ENCODE data around the gene OGFR.

OGFR gene

DNA sequence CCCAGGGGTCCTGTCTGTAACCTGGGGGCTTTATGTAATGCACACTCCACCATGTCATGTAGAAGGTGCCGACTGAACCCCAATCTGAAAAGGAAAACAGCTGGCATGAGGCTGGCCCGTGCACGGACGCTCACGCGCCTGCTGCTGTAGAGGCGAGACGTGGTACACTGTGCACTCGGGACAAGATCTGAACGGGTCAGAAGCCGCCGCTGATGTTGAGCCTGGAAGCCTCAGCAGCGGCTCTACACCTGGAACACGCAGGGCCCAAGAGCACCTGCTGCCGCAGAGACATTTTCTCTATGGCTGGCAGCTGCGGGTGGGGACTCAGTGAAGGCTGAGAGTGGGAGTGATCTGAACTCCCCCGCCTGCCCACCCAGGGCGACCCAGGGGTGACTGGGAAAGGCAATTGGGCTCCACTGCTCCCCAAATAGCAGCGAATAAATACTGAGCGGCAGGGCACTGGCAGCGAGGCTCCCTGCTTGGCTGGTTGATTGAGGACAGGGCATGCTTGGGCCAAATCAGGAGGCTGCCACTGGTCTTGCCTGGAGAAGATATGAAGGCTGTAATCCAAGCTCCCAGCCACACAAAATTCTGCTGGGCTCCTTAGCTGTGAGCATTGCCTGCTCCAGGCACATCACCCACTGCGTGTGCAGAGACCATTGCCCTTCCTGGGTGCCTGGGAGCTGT, 2.5 kb upstream of the OGFR start:
- no peak for DNase-seq

DNA sequence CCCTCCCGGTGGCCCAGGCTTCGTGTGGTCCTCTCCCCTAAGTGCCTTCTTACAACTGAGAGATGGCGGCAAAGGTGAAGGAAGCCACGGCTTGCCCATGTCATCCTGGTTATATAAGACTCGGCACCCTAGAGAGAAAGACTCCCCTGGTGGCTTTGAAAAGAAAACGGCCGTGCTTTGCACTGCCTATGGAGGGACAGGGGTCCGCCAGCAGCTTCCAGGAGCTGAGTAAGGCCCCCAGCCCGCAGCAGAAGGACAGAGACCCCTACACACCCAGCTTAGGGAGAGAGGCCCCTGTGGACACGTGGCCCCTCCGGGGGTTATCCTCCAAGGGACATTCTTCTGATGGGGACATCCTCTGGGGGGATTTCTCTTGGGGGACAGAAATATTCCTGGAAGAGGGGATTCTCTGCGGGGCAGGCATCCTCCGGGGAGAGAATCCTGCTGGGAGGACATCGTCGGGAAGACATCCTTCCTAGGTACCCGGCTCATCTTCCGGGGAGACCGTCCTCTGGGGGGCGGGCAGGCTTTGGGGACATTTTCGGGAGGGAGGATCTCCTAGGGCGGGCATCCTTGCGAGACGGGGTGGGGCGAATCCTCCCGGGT, 511 bp upstream of the OGFR start:
- DNase-seq: no peak

DNA sequence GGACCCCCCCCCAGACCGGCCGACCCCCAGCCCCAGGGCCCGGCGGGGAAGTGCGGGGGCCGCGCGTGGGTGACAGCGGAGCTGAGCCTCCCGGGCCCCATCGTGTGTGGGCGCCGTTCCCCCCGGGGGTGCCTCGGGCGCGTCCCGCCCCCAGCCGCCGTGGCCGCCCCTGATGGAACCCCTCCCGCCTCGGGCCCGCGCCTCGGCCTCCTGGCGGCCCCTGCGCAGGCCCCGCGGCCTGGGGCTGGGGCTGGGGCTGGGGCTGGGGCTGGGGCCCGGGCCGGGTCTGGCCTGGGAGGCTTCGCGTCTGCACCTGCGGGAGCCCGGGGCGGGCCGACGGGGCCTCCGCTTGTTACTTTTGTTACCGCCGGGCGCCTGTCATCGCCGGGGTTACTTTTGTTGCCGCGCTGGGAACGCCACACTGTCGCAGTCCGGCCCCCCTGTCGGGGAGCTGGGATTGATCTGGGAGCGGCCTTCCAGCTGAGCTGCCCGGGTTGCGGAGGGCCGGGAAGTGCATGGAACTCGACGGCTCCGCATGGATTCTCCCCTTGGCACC, 598 bp downstream of the OGFR start:
- no peak for DNase-seq

DNA sequence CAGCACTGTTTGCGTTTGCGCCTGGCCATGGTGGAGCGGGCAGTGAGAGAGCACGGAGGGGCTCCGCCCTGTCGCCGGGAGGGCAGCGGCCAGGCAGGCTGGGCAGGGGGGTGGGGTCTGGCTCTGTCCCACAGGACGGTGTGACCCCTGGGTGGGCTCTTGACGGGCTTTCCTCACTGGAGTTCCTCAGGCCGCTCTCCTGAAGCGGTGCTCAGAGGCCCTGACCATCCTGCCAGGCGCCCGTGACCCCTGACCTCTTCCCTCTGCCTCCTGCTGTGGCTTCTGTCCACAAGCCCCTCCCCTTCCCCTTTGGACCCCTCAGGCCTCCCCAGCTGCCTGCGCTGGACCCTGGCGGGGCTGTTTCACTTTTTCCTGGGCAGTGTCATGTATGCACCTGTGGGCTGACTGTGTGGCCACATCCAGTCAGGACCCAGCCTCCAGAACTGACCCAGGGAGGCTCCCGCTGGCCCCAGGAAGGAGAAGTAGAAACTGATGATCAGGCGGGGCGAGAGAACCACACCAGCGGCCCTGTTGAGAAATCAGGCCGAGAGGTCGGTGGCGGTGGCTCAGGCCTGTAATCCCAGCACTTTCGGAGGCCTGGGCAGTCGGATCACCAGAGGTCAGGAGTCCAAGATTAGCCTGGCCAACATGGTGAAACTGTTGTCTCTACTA, 1.2 kb downstream of the OGFR start:
- DNase-seq: peak; percentile 41

DNA sequence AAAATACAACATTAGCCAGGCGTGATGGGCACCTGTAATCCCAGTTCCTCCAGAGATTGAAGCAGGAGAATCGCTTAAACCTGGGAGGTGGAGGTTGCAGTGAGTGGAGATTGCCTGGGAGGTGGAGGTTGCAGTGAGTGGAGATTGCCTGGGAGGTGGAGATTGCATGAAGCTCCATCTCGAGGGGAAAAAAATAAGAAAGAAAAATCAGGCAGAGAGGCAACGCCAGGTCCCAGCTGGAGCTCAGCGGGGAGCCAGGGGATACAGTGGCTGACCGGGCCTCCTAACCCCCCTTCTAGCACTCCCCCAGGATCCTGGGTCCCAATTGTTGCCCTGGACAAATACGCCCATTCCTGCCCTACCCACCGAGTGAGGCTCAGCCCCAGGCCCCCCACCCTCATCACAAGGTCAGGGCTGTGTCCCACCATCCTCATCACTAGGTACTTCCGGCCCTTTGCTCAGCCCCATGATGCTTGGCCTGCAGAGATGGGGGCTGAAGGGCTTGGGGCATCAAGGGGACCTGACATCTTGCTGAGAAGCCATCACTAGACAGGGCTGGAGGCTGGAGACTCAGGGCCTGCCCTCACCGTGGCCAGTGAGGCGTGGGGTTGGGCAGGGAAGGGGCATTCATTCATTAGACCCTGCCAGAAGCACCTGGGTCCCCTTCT, 1.9 kb downstream of the OGFR start:
- no peak for DNase-seq

GRCh38 chr20:62807444-62808210, 3.0 kb downstream of the OGFR start:
- DNase-seq: no peak

DNA sequence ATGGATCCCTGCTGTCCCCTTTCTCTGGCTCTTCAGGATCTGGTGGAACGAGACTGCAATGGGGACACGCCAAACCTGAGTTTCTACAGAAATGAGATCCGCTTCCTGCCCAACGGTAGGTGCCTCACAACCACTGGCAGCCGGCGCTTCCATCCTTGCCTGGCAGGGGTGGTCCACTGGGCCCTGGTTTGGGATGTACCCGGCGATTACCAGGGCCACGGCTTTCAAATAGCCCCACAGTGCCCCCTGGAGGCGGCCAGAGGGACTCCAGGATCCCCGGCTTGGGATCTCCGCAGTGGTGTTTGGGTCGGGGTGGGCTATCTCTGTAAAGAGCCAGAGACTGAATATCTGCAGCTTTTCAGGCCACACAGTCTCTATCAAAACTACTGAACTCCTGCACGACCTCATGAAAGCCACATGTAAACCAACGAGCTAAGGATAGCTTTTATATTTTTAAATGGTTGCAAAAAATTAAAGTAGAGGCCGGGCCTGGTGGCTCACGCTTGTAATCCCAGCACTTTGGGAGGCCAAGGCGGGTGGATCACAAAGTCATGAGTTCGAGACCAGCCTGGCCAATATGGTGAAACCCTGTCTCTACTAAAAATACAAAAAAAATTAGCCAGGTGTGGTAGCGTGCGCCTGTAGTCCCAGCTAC, 3.7 kb downstream of the OGFR start:
- peak; percentile 40 for DNase-seq

- DNase-seq: no peak
Measured at GRCh38 chr20:62809530-62810428, 5.1 kb downstream of the OGFR start.

GRCh38 chr20:62811320-62811719, 6.7 kb downstream of the OGFR start:
- no peak for DNase-seq

GRCh38 chr20:62811720-62812119, 7.1 kb downstream of the OGFR start:
- DNase-seq: no peak

DNA sequence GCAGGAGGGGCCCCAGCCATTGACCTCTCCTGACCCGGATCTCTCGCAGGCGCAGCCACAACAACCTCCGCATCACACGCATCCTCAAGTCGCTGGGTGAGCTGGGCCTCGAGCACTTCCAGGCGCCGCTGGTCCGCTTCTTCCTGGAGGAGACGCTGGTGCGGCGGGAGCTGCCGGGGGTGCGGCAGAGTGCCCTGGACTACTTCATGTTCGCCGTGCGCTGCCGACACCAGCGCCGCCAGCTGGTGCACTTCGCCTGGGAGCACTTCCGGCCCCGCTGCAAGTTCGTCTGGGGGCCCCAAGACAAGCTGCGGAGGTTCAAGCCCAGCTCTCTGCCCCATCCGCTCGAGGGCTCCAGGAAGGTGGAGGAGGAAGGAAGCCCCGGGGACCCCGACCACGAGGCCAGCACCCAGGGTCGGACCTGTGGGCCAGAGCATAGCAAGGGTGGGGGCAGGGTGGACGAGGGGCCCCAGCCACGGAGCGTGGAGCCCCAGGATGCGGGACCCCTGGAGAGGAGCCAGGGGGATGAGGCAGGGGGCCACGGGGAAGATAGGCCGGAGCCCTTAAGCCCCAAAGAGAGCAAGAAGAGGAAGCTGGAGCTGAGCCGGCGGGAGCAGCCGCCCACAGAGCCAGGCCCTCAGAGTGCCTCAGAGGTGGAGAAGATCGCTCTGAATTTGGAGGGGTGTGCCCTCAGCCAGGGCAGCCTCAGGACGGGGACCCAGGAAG, 7.7 kb downstream of the OGFR start:
- no peak for DNase-seq

GRCh38 chr20:62812907-62813200, 8.2 kb downstream of the OGFR start:
- DNase-seq: no peak

DNA sequence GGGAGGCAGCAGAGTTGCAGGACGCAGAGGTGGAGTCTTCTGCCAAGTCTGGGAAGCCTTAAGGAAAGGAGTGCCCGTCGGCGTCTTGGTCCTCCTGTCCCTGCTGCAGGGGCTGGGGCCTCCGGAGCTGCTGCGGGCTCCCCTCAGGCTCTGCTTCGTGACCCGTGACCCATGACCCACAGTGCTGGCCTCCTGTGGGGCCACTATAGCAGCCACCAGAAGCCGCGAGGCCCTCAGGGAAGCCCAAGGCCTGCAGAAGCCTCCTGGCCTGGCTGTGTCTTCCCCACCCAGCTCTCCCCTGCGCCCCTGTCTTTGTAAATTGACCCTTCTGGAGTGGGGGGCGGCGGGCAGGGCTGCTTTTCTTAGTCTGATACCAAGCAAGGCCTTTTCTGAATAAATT, 9.0 kb downstream of the OGFR start:
- no peak for DNase-seq

GRCh38 chr20:62814060-62814708, 9.5 kb downstream of the OGFR start:
- no peak for DNase-seq

DNA sequence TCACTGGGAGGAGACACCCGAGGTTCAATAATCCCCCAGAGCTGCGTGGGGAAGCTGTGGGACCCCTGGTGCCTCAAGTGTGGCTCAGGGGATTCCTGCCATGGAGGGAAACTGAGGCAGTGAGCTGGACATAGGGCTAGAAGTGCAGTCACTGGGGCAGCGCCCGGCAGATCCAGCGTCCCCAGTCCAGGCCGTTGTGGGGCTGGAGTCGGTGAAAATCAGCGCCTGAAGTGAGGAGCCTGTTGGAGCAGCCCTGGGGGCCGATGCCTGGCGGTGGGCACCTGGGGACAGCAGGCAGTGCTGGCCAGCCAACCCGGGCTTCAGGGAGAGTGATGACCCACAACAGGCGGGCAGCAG, 10.1 kb downstream of the OGFR start:
- no peak for DNase-seq

- no peak for DNase-seq
Measured at GRCh38 chr20:62815066-62815991, 10.7 kb downstream of the OGFR start.

- DNase-seq: no peak
Measured at GRCh38 chr20:62816031-62816883, 11.6 kb downstream of the OGFR start.
